Activated T-cell treated with anti-CD3 and anti-CD28 coated beads for 4 hours (primary cell): ENCODE measurements around the gene ZCCHC3.

Experiments
- DNase-seq: peaks from one replicate; pipeline ENCODE4 v3.0.0-alpha.2; 2020

The ZCCHC3 gene

GRCh38 chr20:286508-286907 is 10.9 kb upstream of the ZCCHC3 start:
- no peak for DNase-seq

GRCh38 chr20:288956-289692 is 8.2 kb upstream of the ZCCHC3 start:
- DNase-seq: no peak

- no peak for DNase-seq
Measured at GRCh38 chr20:289693-290083, 7.7 kb upstream of the ZCCHC3 start.

- peak; percentile 80 for DNase-seq
Measured at GRCh38 chr20:290084-290831, 7.1 kb upstream of the ZCCHC3 start, which contains the start of gene C20orf96. Gene C20orf96 (minus strand): TSS chr20:290750. CDS start chr20:290610, 140 bp downstream.

- no peak for DNase-seq
Measured at GRCh38 chr20:294602-295001, 2.8 kb upstream of the ZCCHC3 start.

GRCh38 chr20:295804-296203 is 1.6 kb upstream of the ZCCHC3 start:
- DNase-seq: no peak

GRCh38 chr20:297925-298775 is 780 bp downstream of the ZCCHC3 start:
- DNase-seq: peak; percentile 9

GRCh38 chr20:298776-299391 is 1.5 kb downstream of the ZCCHC3 start:
- DNase-seq: no peak

- DNase-seq: no peak
Measured at GRCh38 chr20:300345-300990, 3.1 kb downstream of the ZCCHC3 start.

- DNase-seq: no peak
Measured at GRCh38 chr20:301886-302848, 4.8 kb downstream of the ZCCHC3 start.

GRCh38 chr20:305745-306144 is 8.4 kb downstream of the ZCCHC3 start:
- DNase-seq: no peak

GRCh38 chr20:308427-309038 is 11.2 kb downstream of the ZCCHC3 start:
- DNase-seq: no peak

- DNase-seq: no peak
Measured at GRCh38 chr20:309306-309840, 12.0 kb downstream of the ZCCHC3 start.

- peak; percentile 66 for DNase-seq
Measured at GRCh38 chr20:309841-310644, 12.7 kb downstream of the ZCCHC3 start.

GRCh38 chr20:310645-311044 is 13.3 kb downstream of the ZCCHC3 start:
- no peak for DNase-seq

GRCh38 chr20:311609-312008 is 14.2 kb downstream of the ZCCHC3 start:
- no peak for DNase-seq

- DNase-seq: no peak
Measured at GRCh38 chr20:312067-312466, 14.7 kb downstream of the ZCCHC3 start.

- DNase-seq: no peak
Measured at GRCh38 chr20:312866-313265, 15.5 kb downstream of the ZCCHC3 start.

GRCh38 chr20:313402-313801 is 16.0 kb downstream of the ZCCHC3 start:
- DNase-seq: no peak

GRCh38 chr20:313948-314347 is 16.6 kb downstream of the ZCCHC3 start:
- no peak for DNase-seq
